ENCODE measurements around the gene THAP2. TPM values are rescaled to one million over a fixed set of nuclear protein-coding genes. Genes with fewer than 3 reads are reported as not detected.

THAP2 gene
- total RNA-seq, 1 donor from 2014 or later = 5.2 TPM

DNA sequence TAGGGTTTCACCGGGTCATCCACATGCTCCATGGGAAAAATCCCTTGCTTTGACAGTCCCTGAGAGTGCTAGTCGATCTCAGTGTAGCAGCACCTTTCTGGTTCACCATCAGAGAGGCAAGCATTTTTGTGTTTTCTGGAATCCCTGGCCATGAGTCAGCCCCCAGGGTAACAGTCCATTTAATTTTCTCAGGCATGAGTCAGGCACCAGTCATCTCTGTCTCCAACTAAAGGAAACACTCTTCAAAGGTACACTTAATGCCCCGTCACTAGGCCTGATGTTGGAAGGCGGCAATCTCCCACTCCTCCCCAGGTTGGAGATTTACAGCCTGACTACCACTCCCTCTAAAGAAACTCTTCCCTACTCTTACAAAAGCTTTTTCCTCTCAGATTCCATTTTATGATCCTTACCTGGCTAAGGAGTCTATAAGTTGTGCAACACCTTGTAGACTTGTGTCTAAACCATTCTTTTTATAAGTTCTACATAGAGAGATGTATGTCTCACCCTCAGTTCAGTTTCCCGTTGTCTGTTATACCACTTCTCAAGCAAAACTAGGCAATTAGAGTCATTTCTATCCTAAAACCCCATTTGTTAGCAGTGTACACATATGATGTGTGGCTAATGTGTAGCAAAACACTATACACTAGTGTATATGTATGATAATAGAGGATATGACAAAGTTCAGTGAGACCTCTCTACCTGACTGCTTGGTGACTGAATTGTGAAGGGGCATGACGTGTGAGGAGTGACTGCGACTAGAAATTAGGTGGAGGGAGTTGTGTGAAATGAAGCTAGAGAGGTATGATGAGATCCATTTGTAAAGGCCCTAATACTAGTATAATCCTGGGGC lies 46.4 kb downstream of the THAP2 start:
- Mint-ChIP-seq H3K36me3 (ENCODE audit: low read depth) (peaks cover 8% of the 10 kb centered on the region), H3K9me3 (ENCODE audit: low read depth) (peaks cover 23% of the 10 kb centered on the region), H3K4me3 (ENCODE audit: unreplicated experiment) (no peak overlapping the region), H3K27ac (ENCODE audit: unreplicated experiment) (peak overlapping the region; percentile 76), H3K4me1 (ENCODE audit: low read depth) (peaks cover 15% of the 10 kb centered on the region), H3K27me3 (ENCODE audit: low read depth) (no peaks in the 10 kb centered on the region)
- TF ChIP-seq, protein P1, sequence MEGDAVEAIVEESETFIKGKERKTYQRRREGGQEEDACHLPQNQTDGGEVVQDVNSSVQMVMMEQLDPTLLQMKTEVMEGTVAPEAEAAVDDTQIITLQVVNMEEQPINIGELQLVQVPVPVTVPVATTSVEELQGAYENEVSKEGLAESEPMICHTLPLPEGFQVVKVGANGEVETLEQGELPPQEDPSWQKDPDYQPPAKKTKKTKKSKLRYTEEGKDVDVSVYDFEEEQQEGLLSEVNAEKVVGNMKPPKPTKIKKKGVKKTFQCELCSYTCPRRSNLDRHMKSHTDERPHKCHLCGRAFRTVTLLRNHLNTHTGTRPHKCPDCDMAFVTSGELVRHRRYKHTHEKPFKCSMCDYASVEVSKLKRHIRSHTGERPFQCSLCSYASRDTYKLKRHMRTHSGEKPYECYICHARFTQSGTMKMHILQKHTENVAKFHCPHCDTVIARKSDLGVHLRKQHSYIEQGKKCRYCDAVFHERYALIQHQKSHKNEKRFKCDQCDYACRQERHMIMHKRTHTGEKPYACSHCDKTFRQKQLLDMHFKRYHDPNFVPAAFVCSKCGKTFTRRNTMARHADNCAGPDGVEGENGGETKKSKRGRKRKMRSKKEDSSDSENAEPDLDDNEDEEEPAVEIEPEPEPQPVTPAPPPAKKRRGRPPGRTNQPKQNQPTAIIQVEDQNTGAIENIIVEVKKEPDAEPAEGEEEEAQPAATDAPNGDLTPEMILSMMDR (IDR thresholded peaks at IDR 0.05) = no peak
- no peak for DNase-seq (ENCODE audit: low spot score)

- H3K36me3 Mint-ChIP-seq (ENCODE audit: low read depth) = peaks cover 3% of the 10 kb centered on the region
- H3K27me3 Mint-ChIP-seq (ENCODE audit: low read depth) = no peaks in the 10 kb centered on the region
- no peak overlapping the region for H3K27ac Mint-ChIP-seq (ENCODE audit: unreplicated experiment)
- H3K9me3 Mint-ChIP-seq (ENCODE audit: low read depth) = peaks cover 12% of the 10 kb centered on the region
- no peaks in the 10 kb centered on the region for H3K4me1 Mint-ChIP-seq (ENCODE audit: low read depth)
- TF ChIP-seq, protein P1 (IDR thresholded peaks at IDR 0.05) = no peak
- H3K4me3 Mint-ChIP-seq (ENCODE audit: unreplicated experiment) = no peak overlapping the region
- no peak for DNase-seq (ENCODE audit: low spot score)
Measured at GRCh38 chr12:71718611-71719010, 54.5 kb downstream of the THAP2 start.

DNA sequence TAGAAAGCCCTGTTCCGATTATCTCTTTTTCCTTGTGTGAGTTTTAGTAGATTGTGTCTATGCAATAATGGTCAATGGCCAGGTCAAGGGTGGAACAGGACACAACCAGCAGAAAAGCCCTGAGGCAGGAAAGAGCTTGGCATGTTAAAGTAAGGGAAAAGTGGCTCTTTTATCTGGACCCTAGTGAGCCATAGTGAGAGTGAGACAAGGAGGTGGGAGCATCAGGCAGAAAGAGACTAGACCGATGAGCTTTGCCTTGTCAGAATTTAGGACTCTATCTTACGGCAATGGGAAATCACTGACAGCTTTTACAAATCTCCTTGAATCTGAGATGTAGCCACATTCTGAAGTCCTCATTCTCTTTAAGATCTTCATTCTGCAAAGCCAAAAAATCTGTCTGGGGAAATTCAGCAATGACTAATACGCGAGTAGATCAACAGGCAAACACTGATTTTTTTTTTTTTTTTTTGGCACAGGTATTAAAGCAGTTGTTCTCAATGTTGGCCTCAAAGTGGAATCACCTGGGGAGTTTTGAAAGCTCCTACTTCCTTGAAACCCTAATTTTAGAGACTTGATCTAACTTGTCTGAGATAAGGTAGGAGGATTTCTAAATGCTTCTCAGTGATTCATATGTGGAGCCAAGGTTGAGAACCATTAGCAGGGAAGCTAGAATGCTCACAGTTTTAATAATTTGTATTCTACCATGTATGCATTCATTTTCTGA lies 55.7 kb downstream of the THAP2 start:
- Mint-ChIP-seq H3K27ac (ENCODE audit: unreplicated experiment) (no peak overlapping the region), H3K4me3 (ENCODE audit: unreplicated experiment) (no peak overlapping the region), H3K9me3 (ENCODE audit: low read depth) (peaks cover 10% of the 10 kb centered on the region), H3K27me3 (ENCODE audit: low read depth) (no peaks in the 10 kb centered on the region), H3K36me3 (ENCODE audit: low read depth) (peaks cover 1% of the 10 kb centered on the region), H3K4me1 (ENCODE audit: low read depth) (no peaks in the 10 kb centered on the region)
- TF ChIP-seq, protein P1 (IDR thresholded peaks at IDR 0.05) = no peak
- no peak for DNase-seq (ENCODE audit: low spot score)

GRCh38 chr12:71721783-71722505 lies 57.8 kb downstream of the THAP2 start:
- Mint-ChIP-seq H3K27me3 (ENCODE audit: low read depth) (no peaks in the 10 kb centered on the region), H3K27ac (ENCODE audit: unreplicated experiment) (no peak overlapping the region), H3K4me1 (ENCODE audit: low read depth) (no peaks in the 10 kb centered on the region), H3K36me3 (ENCODE audit: low read depth) (no peaks in the 10 kb centered on the region), H3K9me3 (ENCODE audit: low read depth) (no peaks in the 10 kb centered on the region), H3K4me3 (ENCODE audit: unreplicated experiment) (no peak overlapping the region)
- TF ChIP-seq, protein P1 (IDR thresholded peaks at IDR 0.05) = no peak
- DNase-seq (ENCODE audit: low spot score) = no peak

DNA sequence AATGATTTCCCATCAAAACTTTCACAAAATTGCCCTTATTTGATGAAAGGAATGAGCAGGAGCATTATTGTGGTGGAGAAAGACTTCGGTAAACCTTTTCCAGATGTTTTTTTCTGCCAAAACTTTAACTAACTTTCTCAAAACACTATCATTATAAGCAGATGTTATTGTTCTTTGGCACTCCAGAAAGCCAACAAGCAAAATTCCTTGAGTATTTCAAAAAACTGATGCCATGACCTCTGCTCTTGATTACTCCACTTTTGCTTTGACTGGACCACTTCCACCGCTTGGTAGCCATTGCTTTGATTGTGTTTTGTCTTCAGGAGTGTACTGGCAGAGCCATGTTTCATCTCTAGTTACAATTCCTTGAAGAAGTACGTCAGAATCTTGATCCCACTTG lies 60.9 kb downstream of the THAP2 start:
- Mint-ChIP-seq H3K36me3 (ENCODE audit: low read depth) (no peaks in the 10 kb centered on the region), H3K4me3 (ENCODE audit: unreplicated experiment) (no peak overlapping the region), H3K4me1 (ENCODE audit: low read depth) (no peaks in the 10 kb centered on the region), H3K27me3 (ENCODE audit: low read depth) (no peaks in the 10 kb centered on the region), H3K27ac (ENCODE audit: unreplicated experiment) (no peak overlapping the region), H3K9me3 (ENCODE audit: low read depth) (no peaks in the 10 kb centered on the region)
- TF ChIP-seq, protein P1 (IDR thresholded peaks at IDR 0.05) = no peak
- no peak for DNase-seq (ENCODE audit: low spot score)
